H1 (cell line): ENCODE measurements around the gene HEXIM2.
A peak's percentile ranks its signal among the peaks of the same experiment; 100 is the strongest.

Experiments used
- CHD2 ChIP-seq: IDR thresholded peaks from 2 replicates; pipeline ENCODE4 v1.6.1; 2012; ENCODE audit warnings: low read length, improper control_type of control experiment
- POLR2A ChIP-seq, 2 experiments: IDR thresholded peaks; 1 replicate in 1 of 2; 2 replicates in 1 of 2; pipeline ENCODE4 v1.6.1; 2011; ENCODE audit warnings: low read depth in 2 of 2, low read length in 2 of 2, mild to moderate bottlenecking in 2 of 2; ENCODE audit errors: control extremely low read depth in 1 of 2
- TF ChIP-seq, protein P1 (sequence below), 3 experiments: IDR thresholded peaks; 1 replicate in 2 of 3; 2 replicates in 1 of 3; pipeline versions ENCODE4 v1.5.1 to v1.6.1; 2011; ENCODE audit warnings: low read length in 3 of 3, mild to moderate bottlenecking in 3 of 3, inconsistent platforms in 2 of 3, low read depth in 1 of 3, moderate library complexity in 1 of 3; ENCODE audit not compliant: insufficient read depth in 1 of 3; ENCODE audit errors: control extremely low read depth in 1 of 3

GRCh38 chr17:45147581-45148182, 14.0 kb upstream of the HEXIM2 start:
- peak in 1 of 2 experiments; percentile 58; a peak in 2 of 3 replicates for TF ChIP-seq POLR2A (IDR thresholded peaks at IDR 0.05; ENCODE audit: control extremely low read depth in 1 of 2, low read depth in 2 of 2, low read length in 2 of 2)
- TF ChIP-seq, protein P1, sequence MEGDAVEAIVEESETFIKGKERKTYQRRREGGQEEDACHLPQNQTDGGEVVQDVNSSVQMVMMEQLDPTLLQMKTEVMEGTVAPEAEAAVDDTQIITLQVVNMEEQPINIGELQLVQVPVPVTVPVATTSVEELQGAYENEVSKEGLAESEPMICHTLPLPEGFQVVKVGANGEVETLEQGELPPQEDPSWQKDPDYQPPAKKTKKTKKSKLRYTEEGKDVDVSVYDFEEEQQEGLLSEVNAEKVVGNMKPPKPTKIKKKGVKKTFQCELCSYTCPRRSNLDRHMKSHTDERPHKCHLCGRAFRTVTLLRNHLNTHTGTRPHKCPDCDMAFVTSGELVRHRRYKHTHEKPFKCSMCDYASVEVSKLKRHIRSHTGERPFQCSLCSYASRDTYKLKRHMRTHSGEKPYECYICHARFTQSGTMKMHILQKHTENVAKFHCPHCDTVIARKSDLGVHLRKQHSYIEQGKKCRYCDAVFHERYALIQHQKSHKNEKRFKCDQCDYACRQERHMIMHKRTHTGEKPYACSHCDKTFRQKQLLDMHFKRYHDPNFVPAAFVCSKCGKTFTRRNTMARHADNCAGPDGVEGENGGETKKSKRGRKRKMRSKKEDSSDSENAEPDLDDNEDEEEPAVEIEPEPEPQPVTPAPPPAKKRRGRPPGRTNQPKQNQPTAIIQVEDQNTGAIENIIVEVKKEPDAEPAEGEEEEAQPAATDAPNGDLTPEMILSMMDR (IDR thresholded peaks at IDR 0.05; ENCODE audit: control extremely low read depth in 1 of 3, insufficient read depth in 1 of 3, low read depth in 1 of 3, low read length in 3 of 3), result no peak
- peak; percentile 95 for TF ChIP-seq CHD2
